GM18526 (cell line): ENCODE measurements around the gene MAGI2.

ENCODE experiments used
- POLR2A ChIP-seq: IDR thresholded peaks from 3 replicates; pipeline ENCODE4 v1.6.1; 2011; ENCODE audit not compliant: insufficient read length; ENCODE audit errors: extremely low read depth

The MAGI2 gene

DNA sequence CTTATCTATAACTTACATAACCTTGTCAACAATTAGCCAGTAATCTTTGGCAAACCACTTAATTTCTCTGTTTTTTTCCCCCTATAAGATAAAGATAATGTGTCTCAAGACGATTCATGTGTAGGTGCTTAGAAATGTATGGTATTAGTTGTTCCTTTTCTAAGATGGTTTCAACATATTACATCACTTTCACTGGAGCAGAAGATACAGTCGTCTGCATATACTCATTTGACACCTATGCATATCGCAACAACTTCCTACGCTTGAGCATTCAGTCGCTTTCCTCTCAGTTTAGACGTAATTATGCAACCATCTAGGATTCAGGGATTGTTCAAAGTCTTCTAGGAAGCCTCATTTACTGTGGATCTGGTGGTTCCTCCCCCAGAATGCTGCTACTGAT, 1258.2 kb downstream of the MAGI2 start:
- no peak for TF ChIP-seq POLR2A

DNA sequence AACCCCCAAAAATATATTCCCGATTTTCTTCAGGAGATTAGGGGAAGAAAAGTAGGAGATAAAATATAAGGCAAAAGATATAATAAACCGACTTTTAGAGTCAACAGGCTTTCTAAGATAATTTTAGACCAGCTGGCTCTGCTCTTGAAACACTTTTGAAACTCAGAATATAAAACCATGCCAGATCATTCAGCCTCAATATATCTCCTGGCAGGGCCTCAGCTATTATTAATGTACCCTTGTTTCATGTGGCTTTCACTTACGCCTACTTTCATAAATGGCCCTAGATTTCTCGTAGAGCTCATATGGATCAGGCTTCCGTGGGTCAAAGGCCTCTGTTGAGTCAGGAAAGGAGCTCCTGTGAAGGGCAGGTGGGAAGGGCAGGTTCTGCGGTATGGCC, 1258.9 kb downstream of the MAGI2 start:
- no peak for TF ChIP-seq POLR2A

DNA sequence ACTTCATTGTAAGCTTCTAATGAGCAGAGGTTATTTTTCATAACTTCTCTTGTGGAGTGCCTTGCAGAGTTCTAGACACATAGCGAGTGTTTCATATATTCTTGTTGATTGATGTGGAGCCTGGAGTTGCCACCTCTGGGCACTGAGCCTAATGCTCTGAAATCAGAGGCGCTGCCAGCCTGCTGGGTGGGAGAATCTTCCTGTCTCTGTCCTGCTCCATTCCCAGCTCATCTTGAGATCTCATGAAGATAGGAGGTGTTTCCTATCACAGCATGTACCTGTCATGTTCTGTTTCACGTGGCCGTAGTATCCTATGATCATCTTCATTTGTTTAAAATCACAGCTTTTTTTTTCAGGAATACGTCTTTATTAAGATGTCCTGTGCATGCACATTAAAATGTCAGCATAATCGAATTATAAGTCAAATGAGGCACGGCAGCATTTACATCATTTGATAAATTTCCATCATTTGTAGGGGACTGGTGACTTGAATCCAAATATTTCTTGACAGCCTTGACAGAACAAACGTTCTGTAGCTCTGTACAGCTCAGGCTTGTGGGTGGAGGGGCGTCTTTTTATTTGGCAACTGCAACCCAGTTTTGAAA, 1261.9 kb downstream of the MAGI2 start:
- TF ChIP-seq POLR2A: no peak

DNA sequence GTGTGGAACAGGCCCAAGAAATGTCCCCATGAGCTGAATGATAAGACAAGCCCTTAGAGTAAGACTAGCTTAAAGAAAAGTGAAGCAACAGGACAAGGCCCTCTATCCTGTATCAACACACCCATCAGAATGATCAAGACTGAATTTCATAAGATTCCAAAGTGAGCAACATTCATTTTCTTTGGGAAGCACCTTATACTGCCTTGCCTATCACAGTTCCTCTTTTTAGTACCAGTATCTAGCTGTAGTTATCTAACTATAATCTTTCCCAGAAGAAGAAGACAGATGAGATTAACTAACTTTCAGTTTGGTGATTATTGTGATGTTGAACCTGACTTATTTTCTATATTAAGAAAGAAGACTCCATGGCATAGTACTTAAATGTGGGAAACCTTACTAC, 1263.7 kb downstream of the MAGI2 start:
- TF ChIP-seq POLR2A: no peak

DNA sequence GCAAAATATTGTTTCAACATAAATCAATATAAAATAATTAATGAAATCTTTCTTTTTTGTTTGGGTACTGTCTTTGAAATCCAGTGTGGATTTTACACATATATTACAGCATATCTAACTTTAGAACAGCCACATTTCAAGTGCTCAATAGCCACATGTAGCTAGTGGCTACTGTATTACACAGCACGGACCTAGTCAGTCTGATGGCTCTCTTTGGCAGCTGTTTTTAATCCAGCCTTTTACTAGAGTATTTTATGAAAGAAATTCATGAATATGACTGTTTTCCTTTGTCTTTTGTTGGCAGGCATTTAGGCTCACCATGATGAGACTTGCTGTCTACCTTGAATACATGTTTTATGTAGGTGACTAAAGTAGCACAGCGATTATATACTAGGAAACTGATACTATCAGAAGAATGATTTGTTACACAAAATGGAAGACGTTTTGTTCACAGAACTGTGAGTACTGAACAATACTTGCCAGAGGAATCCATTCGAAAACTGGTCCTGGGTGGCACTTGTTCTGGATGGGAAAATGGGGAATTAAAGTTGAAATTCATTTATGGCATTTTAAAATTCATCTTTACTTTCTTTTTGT, 1268.2 kb downstream of the MAGI2 start:
- TF ChIP-seq POLR2A: no peak

DNA sequence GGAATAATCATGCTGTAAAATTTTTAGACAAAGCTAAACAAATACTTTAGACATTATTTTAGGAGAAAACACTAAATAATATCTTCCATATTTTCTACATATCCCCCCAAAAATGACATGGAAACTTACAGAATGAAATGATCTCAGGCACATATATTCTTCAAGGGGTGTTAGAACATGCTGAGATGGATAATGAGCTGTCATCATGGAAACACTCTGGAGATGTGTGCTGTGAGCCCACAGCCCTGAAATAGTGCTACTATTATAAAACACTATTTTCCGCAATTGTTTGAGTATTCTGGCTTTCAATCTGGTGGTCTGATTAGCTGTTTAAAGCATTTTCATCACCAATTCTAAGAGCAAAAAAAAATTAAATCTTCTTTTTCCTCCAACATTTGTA, 1269.2 kb downstream of the MAGI2 start:
- TF ChIP-seq POLR2A: no peak

DNA sequence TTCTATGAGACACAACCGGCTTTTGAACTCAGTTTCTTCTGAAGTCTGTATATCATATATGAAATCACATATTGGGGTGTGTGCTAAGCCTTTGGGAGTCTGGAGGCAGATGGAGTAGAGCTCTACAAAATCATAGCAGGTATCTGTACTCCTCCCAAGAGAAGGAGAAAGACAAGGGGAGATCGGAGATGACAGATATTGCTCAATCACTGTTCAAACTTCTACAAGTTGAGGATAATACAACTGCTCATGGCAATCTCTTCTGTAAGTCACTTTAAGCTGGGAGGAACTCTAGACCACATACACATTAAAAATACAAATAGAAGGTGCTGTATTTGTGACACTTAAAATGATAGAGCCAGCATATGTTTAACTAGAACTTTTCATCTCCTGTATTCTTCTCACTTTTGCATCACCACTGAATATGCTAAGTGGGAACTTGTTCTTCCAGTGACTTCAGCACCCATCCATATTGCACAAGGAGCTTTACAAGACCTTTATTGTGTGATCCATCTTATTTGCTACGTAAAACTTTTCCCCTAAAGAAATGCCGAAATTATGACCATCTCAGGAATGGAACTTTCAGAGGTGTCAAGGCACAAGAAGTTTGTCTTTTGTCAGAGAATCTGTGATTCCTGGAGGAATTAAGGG, 1273.5 kb downstream of the MAGI2 start:
- TF ChIP-seq POLR2A: no peak

DNA sequence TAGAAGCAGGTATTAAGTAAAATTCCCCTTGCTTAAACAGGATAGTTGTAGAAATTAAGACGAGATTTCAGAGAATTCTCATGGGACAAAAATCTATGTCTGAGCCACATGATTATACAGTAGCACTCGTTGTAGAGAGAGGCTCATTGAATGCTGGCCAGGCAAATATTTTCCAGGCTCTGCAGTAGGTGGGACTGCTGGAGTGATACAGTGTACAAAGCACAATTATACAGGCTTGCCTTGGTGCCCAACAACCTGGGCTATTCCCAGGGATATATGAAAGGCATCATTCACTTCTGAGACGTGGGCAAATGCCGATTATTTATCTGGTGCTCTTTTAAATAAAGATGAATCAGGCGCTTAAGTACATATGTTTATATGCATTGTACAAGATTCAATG, 1274.3 kb downstream of the MAGI2 start:
- TF ChIP-seq POLR2A: no peak

DNA sequence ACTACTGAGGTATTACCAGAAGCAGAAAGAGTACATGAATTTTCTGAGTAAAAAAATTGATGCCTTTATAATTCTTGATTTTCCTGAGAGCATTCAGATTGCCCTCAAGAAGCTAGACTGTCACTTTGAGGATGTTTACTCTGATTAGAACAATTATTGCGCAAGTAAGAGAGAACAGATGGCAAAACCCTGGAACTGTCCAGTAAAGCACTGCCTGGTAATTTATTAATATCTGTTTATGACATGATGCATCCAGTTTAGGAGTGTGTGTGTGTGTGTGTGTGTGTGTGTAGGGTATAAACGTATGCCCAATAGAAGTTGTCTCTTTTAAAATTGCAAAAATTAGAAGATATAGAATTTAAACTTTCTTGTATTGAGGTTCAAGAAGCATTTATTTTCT, 1275.1 kb downstream of the MAGI2 start:
- no peak for TF ChIP-seq POLR2A

DNA sequence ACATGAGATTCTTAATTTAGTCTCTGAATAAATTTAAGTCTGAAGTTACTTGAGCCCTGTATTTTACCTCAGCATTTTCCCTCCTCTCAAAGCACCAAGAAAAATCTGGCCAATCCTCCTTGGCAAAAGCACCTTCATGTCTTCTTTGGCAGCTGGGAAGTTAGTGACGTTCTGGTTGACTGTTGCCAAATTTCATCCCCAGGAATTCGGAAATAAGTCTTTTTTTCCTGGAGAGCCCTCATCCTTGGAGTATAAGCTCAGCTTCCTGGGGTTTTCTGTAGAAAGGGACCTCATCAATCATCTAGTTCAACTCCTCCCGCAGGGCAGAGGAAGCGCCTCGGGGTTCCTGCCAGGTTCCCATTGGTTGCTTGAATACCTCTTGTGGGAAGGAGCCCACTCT, 1277.3 kb downstream of the MAGI2 start:
- TF ChIP-seq POLR2A: no peak

DNA sequence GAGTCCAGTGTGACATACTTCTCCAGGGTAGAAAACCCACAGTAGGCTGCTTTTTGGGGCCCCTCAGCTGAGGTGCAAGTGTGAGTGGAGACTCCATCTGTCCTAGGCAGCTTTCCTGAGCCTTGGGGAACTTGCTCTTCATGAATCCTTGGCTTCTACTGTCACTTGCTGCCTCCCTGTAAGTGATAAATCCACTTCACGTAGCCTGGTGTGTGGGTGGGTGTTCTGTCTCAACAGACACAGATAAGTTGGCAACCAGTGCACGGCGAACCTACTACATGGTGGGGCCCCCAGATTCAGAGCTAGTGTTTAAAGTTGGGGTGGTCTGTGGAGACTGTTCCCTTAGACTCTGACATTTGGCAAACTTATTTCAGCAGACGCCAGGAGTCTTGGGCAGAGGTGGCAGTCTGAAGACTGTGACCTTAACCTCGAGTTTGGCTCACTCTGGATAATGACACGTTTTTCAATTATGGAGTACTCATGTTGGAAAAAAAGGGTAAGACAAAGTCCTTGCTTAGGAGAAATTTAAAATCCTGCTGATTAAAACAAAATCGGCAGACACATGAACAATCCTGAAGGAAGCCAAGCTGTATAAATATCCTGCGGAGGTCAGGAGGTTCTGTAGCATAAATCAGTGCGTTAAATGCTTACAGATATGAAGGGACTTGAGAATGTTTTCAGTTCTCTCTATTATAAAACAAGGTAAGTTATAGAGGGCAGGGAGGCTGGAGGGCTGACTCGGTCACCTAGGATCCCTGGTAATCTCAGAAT, 1278.0 kb downstream of the MAGI2 start:
- no peak for TF ChIP-seq POLR2A

DNA sequence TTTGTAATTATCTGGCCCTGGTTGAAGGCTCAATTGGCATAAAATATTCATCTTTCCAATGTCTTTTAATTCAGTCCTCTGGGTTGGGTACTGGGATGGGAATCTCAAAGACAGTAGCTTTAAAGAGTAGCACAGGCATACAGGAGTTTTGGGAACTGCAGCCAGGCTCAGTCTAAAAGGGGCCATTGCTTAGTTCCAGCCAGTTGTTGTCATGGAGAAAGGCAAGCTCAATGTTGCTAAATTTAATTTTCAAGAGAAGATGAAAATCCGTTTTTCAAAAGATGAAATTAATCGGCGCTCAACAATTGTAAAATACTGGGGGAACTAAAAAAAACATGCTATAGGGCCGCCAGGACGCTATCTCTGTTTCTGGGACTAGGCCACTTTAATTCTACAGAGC, 1279.8 kb downstream of the MAGI2 start:
- TF ChIP-seq POLR2A: no peak

DNA sequence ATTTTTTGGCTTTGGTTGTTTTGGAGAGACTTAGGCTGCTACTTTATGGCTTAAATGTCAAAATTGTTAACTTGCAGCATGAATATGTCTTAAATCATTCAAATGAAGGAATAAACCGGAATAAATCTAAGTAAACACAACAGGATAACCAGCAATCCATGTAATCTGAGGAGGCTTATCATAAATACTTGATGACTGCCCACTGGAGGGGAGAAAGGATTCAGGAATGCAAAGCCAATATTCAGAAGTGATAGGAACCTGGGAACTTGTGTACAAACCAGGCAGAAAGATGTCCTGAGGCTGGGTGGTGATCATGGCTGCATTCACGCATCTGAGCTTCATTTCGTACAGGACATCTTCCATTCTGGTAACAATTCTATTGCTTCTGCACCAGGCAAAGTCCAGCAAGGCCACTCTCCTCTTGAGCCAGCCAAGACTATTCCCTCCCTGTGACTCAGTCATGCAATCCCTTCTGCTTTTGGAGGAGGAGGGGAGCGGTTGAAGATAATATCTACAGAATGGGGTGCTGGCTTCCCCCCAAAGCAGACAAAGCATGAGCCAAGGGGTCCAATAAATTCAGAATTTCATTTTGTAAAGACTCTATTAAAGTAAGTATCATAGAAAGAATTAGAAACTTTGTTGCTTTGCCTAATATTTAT, 1280.4 kb downstream of the MAGI2 start:
- no peak for TF ChIP-seq POLR2A

DNA sequence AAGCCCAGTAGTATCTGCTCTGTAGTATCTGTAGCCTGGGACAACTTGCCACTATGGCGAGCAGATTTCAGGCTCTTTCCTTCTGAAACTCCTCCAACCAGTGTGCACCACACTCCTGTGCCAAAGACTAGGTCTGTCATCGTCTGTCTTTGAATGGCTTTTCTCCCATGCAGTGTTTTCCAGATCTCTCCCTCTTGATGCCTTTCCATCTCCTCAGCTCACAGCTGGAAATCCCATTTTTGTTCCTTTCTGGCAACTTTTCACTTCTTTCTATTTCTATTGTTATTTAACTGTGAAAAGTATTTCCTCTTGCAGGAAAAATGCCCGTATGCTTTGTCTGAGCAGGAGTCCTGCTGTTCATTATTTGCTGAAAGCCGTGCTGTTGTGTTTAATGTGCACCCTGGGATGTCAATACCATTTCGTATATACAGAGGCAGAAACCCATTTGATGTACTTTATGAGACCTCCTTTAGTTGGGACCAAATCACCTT, 1281.2 kb downstream of the MAGI2 start:
- TF ChIP-seq POLR2A: no peak

DNA sequence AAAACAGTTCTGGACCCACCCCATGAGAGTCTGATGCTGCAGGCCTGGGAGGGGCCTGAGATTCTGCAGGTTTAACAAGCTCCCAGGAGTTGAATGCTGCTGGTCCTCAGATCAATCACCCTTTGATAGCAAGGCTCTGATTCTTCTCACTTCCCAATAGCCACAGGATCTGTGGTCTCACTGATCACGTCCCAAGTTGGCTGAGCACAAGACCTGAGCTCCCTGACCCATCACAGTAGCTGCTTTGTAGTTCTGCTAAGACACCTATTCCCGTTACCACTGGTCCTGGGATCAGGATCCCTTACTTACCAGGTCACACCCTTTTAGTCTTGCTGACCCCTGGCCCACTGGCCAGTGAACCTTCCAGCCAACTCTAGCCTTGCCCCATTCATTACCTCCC, 1282.1 kb downstream of the MAGI2 start:
- TF ChIP-seq POLR2A: no peak
